Esophagus muscularis mucosa (tissue), 4 donors: Measurements from ENCODE around the gene HOXB6.

Experiments used
- EP300 ChIP-seq: sonication (generic); formaldehyde crosslinking; IDR thresholded peaks from one replicate; pipeline ENCODE4 v1.6.1; 2017; ENCODE audit warnings: antibody characterized with exemption
- POLR2A ChIP-seq: fragments of 450-650 bp; IDR thresholded peaks from one replicate; pipeline ENCODE4 v1.6.1; 2017; ENCODE audit warnings: antibody characterized with exemption, moderate library complexity, mild to moderate bottlenecking, low read depth
- POLR2AphosphoS5 ChIP-seq, 2 donors: sonication (generic); formaldehyde crosslinking; IDR thresholded peaks; one replicate each; pipeline ENCODE4 v1.6.1; 2017; ENCODE audit warnings: antibody characterized with exemption in 2 of 2
- TF ChIP-seq, protein P1 (sequence below), 3 experiments: fragments of 200-600 bp in 2 of 3; fragments of 450-650 bp in 1 of 3; sonication (generic) in 2 of 3; IDR thresholded peaks; one replicate each; pipeline ENCODE4 v1.5.1; 2017 to 2019; ENCODE audit warnings: antibody characterized with exemption in 3 of 3, mild to moderate bottlenecking in 2 of 3, moderate library complexity in 1 of 3

DNA sequence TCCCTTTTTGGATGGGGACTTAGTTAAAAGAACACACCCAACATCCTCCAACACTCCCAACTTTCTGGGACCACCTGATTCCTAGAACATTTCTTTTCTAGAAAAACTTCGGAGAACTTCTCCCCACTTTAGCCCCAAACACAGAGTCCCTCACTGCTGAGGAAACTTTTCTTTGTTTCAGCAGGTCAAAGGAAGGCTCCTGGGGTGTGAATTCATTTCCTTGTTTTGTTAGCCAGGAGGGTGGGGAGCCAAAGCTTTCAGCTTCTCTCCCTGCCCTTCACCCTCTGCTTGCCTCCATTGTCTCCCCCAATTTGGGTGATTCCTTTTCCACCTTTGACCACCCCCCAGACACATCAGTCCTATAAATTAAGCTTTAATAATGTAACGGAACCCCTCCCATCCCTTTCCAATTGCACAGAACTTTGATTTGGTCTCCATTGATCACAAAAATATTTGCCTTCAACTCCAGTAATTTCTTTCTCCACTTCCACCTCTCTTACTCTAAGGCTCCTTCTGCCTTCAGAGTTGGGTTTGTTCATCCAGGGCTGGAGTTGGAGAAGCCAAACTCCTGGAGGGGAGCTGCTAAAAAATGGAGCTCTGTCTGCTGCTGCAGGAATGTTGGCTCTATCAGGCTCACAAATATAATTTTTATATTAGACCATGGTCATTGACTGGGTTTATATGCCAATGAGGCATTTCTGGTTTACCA, 37.0 kb downstream of the HOXB6 start:
- TF ChIP-seq, protein P1, sequence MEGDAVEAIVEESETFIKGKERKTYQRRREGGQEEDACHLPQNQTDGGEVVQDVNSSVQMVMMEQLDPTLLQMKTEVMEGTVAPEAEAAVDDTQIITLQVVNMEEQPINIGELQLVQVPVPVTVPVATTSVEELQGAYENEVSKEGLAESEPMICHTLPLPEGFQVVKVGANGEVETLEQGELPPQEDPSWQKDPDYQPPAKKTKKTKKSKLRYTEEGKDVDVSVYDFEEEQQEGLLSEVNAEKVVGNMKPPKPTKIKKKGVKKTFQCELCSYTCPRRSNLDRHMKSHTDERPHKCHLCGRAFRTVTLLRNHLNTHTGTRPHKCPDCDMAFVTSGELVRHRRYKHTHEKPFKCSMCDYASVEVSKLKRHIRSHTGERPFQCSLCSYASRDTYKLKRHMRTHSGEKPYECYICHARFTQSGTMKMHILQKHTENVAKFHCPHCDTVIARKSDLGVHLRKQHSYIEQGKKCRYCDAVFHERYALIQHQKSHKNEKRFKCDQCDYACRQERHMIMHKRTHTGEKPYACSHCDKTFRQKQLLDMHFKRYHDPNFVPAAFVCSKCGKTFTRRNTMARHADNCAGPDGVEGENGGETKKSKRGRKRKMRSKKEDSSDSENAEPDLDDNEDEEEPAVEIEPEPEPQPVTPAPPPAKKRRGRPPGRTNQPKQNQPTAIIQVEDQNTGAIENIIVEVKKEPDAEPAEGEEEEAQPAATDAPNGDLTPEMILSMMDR (IDR thresholded peaks at IDR 0.05), result no peak
- TF ChIP-seq POLR2A (no peak), EP300 (no peak), POLR2AphosphoS5 (IDR thresholded peaks at IDR 0.05) (no peak)
